ENCODE measurements around the gene WDR5B. TPM values are rescaled to one million over a fixed set of nuclear protein-coding genes. Genes with fewer than 3 reads are reported as not detected.
"Not testable (repeated sequence)": the region's sequence is repeated elsewhere in the genome, so short reads cannot be mapped to it uniquely, and the experiment has no call there.

WDR5B gene
- polyA plus RNA-seq, 12 donors, result 4.8 to 8.0 (median 5.8) TPM; not detected in 1

DNA sequence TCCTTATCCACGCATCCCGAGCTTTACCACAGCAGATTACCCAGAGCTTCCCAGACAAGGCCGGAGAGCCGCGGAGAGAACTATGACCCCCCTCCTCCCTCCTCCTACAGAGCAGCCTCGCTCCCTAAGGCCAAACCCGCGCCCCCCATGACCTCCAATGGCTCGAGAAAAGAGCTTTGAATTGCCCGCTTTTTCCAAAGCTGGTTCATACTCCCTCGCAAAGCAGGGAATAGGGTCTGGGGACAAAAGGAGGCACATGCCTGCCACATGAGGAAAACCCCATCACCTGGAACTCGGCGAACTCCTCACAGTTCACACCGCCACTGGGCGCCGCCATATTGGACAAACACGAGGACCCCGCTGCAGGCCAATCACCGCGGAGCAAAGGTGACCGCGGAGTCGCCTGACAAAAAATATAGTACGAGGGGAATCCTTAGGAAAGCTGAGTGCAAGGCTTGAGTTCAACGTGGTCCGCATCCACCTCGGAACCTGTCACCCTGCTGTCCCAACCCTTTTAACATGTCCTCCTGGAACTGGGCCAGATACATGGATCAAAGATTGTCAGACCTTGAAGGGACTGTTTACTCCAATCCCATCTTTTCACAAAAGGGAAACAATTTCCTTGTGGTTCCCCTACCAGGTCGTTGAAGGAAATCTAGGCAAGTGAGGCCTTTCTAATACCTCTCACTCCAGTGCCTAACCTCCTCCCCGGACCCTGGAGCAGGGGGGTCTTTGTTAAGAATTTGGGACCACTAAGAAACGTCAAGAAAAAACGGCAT, 32.8 kb downstream of the WDR5B start, which contains the start of gene MIX23:
TSS of gene MIX23 (minus strand) at position 344 of the 779 bp plus-strand sequence. CDS start at position 337, 7 bp downstream.
- DNase-seq, result peak; percentile 90

DNA sequence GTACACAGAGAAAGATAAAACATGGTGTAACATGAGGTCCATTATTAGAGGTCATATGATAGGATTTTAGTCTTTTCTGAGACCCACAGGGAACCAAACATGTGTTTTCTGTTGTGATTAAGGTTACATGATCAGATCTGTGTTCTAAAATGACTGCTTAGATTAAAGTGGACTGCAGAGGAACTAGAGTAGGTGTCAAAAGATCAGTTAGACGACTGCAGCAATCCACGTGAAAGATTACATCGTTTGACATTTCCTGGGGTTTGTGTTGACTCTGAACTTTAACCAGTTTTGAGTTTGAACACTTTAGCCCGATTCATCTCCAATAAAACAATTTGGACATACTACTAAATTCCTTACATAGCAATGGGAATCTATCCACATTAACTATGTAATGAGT, 37.9 kb downstream of the WDR5B start:
- DNase-seq, result no peak

GRCh38 chr3:122374034-122374433, 41.8 kb downstream of the WDR5B start:
- DNase-seq, result no peak

- DNase-seq, result no peak
Measured at GRCh38 chr3:122366379-122366749, 49.5 kb downstream of the WDR5B start.

- DNase-seq, result not testable (repeated sequence)
Measured at GRCh38 chr3:122365582-122366378, 50.1 kb downstream of the WDR5B start.

DNA sequence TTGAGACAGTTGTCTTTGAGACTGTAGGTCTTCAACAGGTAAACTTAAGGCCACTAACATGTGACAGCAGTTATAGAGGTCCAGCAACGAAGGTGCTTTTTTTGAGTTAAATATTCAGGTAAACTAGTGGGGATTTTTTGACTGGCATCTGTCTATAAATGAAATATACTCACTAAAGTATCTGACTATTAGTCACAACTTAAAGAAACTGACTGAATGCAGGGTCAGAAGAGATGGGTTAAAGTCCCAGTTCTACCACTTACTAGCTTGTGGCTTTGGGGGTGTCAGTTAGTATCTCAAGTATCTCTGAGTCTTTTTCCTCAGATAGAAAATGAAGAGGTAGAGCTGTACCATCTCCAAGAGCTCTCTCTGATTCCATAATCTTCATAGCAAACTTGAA, 50.8 kb downstream of the WDR5B start:
- no peak for DNase-seq

DNA sequence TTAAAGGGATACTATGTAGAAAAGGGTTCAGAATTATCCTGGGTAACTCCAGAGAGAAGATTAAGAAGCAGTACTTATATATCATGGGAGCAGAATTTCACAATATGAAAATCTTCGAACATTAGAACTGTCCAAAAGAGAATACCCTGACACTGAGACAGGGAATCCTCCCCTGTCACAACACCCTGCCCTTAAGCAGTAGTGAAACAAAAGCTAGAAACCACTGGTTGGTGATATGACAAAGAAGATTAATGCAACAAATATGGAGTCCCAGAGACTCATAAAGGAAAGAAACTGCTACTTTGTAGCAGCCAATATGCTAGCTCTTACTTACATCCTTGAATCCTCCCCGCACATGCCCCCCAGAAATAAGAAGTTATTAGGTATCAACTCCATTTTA, 51.4 kb downstream of the WDR5B start:
- DNase-seq, result no peak

Other genes with a start within 250 kb of the WDR5B start
- gene CASR, start 232.4 kb downstream of the WDR5B start, polyA plus RNA-seq (ENCODE audit: insufficient read length in 12 of 12), result under 1 TPM in 5 of 12 donors, not detected in 7; 0.01 to 0.29 (median 0.04) TPM
- gene CSTA, start 90.8 kb downstream of the WDR5B start, polyA plus RNA-seq (ENCODE audit: insufficient read length in 12 of 12), result 10 to 100 TPM in 1 of 12 donors, 1 to 10 TPM in 2, under 1 TPM in 6, not detected in 3; 0.34 to 21.2 (median 0.48) TPM
- gene MIX23, start 32.8 kb downstream of the WDR5B start, polyA plus RNA-seq (ENCODE audit: insufficient read length in 12 of 12), result 100 to 1,000 TPM in 1 of 12 donors, 10 to 100 TPM in 11; 24.9 to 744 (median 38.7) TPM
- 10 to 100 TPM in 11 of 12 donors, not detected in 1; 33.4 to 43.4 (median 37.8) TPM for gene FAM162A, start 31.9 kb downstream of the WDR5B start, polyA plus RNA-seq (ENCODE audit: insufficient read length in 12 of 12)
- 10 to 100 TPM in 11 of 12 donors, not detected in 1; 38.2 to 60.4 (median 48.2) TPM for gene KPNA1, start 98.9 kb upstream of the WDR5B start, polyA plus RNA-seq (ENCODE audit: insufficient read length in 12 of 12)
- 10 to 100 TPM in 10 of 12 donors, 1 to 10 TPM in 1, not detected in 1; 9.7 to 20.0 (median 16.1) TPM for gene PARP9, start 148.2 kb upstream of the WDR5B start, polyA plus RNA-seq (ENCODE audit: insufficient read length in 12 of 12)
- gene DTX3L, start 148.3 kb upstream of the WDR5B start, polyA plus RNA-seq (ENCODE audit: insufficient read length in 12 of 12), result 10 to 100 TPM in 4 of 12 donors, 1 to 10 TPM in 7, not detected in 1; 7.3 to 12.0 (median 9.1) TPM
- gene PARP15, start 161.6 kb upstream of the WDR5B start, polyA plus RNA-seq (ENCODE audit: insufficient read length in 12 of 12), result 1 to 10 TPM in 10 of 12 donors, not detected in 2; 1.7 to 8.5 (median 2.9) TPM

Data from muscle of arm (tissue), 12 donors.